Subcutaneous abdominal adipose tissue (tissue), 5 donors: Measurements from ENCODE around the gene KLHL29.

Experiments
- H3K27ac ChIP-seq: one replicate; pipeline ENCODE4 v1.7.0; 2013; ENCODE audit warnings: low read depth, mild to moderate bottlenecking, inconsistent platforms, low read length, moderate library complexity
- H3K27me3 ChIP-seq, 5 donors: one replicate each; pipeline ENCODE4 v1.7.0; 2013; ENCODE audit warnings: low read length in 5 of 5, inconsistent platforms in 1 of 5; ENCODE audit not compliant: control insufficient read depth in 5 of 5, insufficient read depth in 4 of 5
- H3K36me3 ChIP-seq, 5 donors: one replicate each; pipeline ENCODE4 v1.7.0; 2013; ENCODE audit warnings: low read length in 5 of 5; ENCODE audit not compliant: control insufficient read depth in 5 of 5, insufficient read depth in 5 of 5
- H3K4me1 ChIP-seq, 5 donors: one replicate each; pipeline ENCODE4 v1.7.0; 2013; ENCODE audit warnings: low read length in 5 of 5, mild to moderate bottlenecking in 3 of 5, moderate library complexity in 1 of 5; ENCODE audit not compliant: control insufficient read depth in 5 of 5, insufficient read depth in 5 of 5
- H3K4me3 ChIP-seq, 5 donors: one replicate each; pipeline ENCODE4 v1.7.0; 2013; ENCODE audit warnings: low read length in 5 of 5, low read depth in 1 of 5
- H3K9ac ChIP-seq, 5 donors: one replicate each; pipeline ENCODE4 v1.7.0; 2013; ENCODE audit warnings: low read length in 5 of 5, mild to moderate bottlenecking in 4 of 5, moderate library complexity in 3 of 5
- H3K9me3 ChIP-seq, 5 donors: one replicate each; pipeline ENCODE4 v1.7.0; 2013; ENCODE audit warnings: low read length in 5 of 5; ENCODE audit not compliant: control insufficient read depth in 5 of 5
- donor health status: healthy.
- donor health status: healthy.
- donor health status: healthy.
- donor health status: healthy.
- donor health status: healthy.

The KLHL29 gene

GRCh38 chr2:23485261-23485660, 100.3 kb downstream of the KLHL29 start:
- H3K27ac ChIP-seq = no peak overlapping the region
- no peaks in the 10 kb centered on the region for H3K27me3 ChIP-seq
- no peak overlapping the region for H3K9ac ChIP-seq
- no peak overlapping the region for H3K4me3 ChIP-seq
- H3K9me3 ChIP-seq = no peaks in the 10 kb centered on the region
- H3K36me3 ChIP-seq = no peaks in the 10 kb centered on the region
- H3K4me1 ChIP-seq = peaks cover 0 to 19% (median 18%) of the 10 kb centered on the region in 5 donors

GRCh38 chr2:23485841-23486683, 101.1 kb downstream of the KLHL29 start:
- H3K9ac ChIP-seq = no peak overlapping the region
- H3K27me3 ChIP-seq = no peaks in the 10 kb centered on the region
- no peak overlapping the region for H3K4me3 ChIP-seq
- H3K27ac ChIP-seq = no peak overlapping the region
- no peaks in the 10 kb centered on the region for H3K9me3 ChIP-seq
- H3K36me3 ChIP-seq = no peaks in the 10 kb centered on the region
- H3K4me1 ChIP-seq = peaks cover 0 to 17% (median 13%) of the 10 kb centered on the region in 5 donors

- H3K4me3 ChIP-seq = no peak overlapping the region
- H3K27ac ChIP-seq = no peak overlapping the region
- no peaks in the 10 kb centered on the region for H3K27me3 ChIP-seq
- no peaks in the 10 kb centered on the region for H3K9me3 ChIP-seq
- peaks cover 0 to 14% (median 9%) of the 10 kb centered on the region in 5 donors for H3K4me1 ChIP-seq
- peaks cover 0 to under 1% (median 0%) of the 10 kb centered on the region in 5 donors for H3K36me3 ChIP-seq
- no peak overlapping the region for H3K9ac ChIP-seq
Measured at GRCh38 chr2:23486684-23487075, 101.7 kb downstream of the KLHL29 start.

GRCh38 chr2:23487735-23488492, 102.9 kb downstream of the KLHL29 start:
- H3K27me3 ChIP-seq = peaks cover 0 to 4% (median 0%) of the 10 kb centered on the region in 5 donors
- peaks cover 0 to 4% (median 0%) of the 10 kb centered on the region in 5 donors for H3K36me3 ChIP-seq
- H3K9me3 ChIP-seq = no peaks in the 10 kb centered on the region
- peaks cover 0 to 14% (median 9%) of the 10 kb centered on the region in 5 donors for H3K4me1 ChIP-seq
- H3K9ac ChIP-seq = no peak overlapping the region
- no peak overlapping the region for H3K4me3 ChIP-seq
- no peak overlapping the region for H3K27ac ChIP-seq

- no peak overlapping the region for H3K27ac ChIP-seq
- H3K4me1 ChIP-seq = peaks cover 0 to 14% (median 9%) of the 10 kb centered on the region in 5 donors
- no peak overlapping the region for H3K4me3 ChIP-seq
- peaks cover 0 to 4% (median 0%) of the 10 kb centered on the region in 5 donors for H3K27me3 ChIP-seq
- H3K36me3 ChIP-seq = peaks cover 0 to 4% (median 0%) of the 10 kb centered on the region in 5 donors
- H3K9me3 ChIP-seq = no peaks in the 10 kb centered on the region
- H3K9ac ChIP-seq = no peak overlapping the region
Measured at GRCh38 chr2:23488584-23488983, 103.6 kb downstream of the KLHL29 start.

- Histone ChIP-seq H3K9me3 (no peaks in the 10 kb centered on the region), H3K9ac (no peak overlapping the region), H3K36me3 (peaks cover 0 to 4% (median 0%) of the 10 kb centered on the region in 5 donors), H3K4me3 (no peak overlapping the region), H3K27ac (no peak overlapping the region), H3K27me3 (peaks cover 0 to 4% (median 0%) of the 10 kb centered on the region in 5 donors), H3K4me1 (peaks cover 0 to 14% (median 9%) of the 10 kb centered on the region in 5 donors)
Measured at GRCh38 chr2:23489471-23490322, 104.7 kb downstream of the KLHL29 start.

- Histone ChIP-seq H3K36me3 (peaks cover 0 to 4% (median 0%) of the 10 kb centered on the region in 5 donors), H3K4me1 (peaks cover 0 to 19% (median 13%) of the 10 kb centered on the region in 5 donors), H3K27ac (no peak overlapping the region), H3K9ac (no peak overlapping the region), H3K27me3 (peaks cover 0 to 4% (median 0%) of the 10 kb centered on the region in 5 donors), H3K4me3 (no peak overlapping the region), H3K9me3 (no peaks in the 10 kb centered on the region)
Measured at GRCh38 chr2:23491591-23492336, 106.8 kb downstream of the KLHL29 start.

GRCh38 chr2:23492337-23492675, 107.3 kb downstream of the KLHL29 start:
- H3K27ac ChIP-seq = no peak overlapping the region

GRCh38 chr2:23492921-23493320, 107.9 kb downstream of the KLHL29 start:
- H3K27ac ChIP-seq = no peak overlapping the region
- no peak overlapping the region for H3K4me3 ChIP-seq
- H3K9ac ChIP-seq = no peak overlapping the region
- H3K9me3 ChIP-seq = no peaks in the 10 kb centered on the region
- H3K27me3 ChIP-seq = peaks cover 0 to 4% (median 0%) of the 10 kb centered on the region in 5 donors
- peaks cover 0 to 18% (median 14%) of the 10 kb centered on the region in 5 donors for H3K4me1 ChIP-seq
- H3K36me3 ChIP-seq = peaks cover 0 to 4% (median 0%) of the 10 kb centered on the region in 5 donors

More at GRCh38 chr2:23492337-23492675, 107.3 kb downstream of the KLHL29 start:
- no peaks in the 10 kb centered on the region for H3K9me3 ChIP-seq
- H3K9ac ChIP-seq = no peak overlapping the region
- H3K4me3 ChIP-seq = no peak overlapping the region
- peaks cover 0 to 4% (median 0%) of the 10 kb centered on the region in 5 donors for H3K36me3 ChIP-seq
- H3K4me1 ChIP-seq = peaks cover 0 to 18% (median 13%) of the 10 kb centered on the region in 5 donors
- peaks cover 0 to 4% (median 0%) of the 10 kb centered on the region in 5 donors for H3K27me3 ChIP-seq
